ENCODE measurements around the gene PMEPA1. TPM values are rescaled to one million over a fixed set of nuclear protein-coding genes. Genes with fewer than 3 reads are reported as not detected.

Gene PMEPA1
- total RNA-seq, 4 donors from 2014 or later, result 10.2 to 33.6 (median 18.3) TPM

DNA sequence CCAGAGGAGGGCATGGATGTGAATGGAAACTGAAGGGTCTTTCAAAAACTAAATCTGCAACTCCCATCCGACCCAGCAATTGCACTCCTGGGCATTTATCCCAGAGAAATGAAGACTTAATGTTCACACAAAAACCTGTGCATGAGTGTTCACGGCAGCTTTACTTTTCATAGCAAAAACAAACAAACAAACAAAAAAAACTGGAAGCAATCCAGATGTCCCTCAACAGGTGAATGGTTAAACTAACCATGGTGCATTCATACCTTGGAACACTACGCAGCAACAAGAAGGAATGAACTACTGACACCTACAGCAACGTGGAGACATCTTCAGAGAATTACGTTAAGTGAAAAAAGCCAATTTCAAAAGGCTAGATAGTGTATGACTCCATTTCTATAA, 32.2 kb downstream of the PMEPA1 start:
- Histone ChIP-seq H3K4me3 (no peak overlapping the region), H3K9me3 (no peaks in the 10 kb centered on the region), H3K36me3 (no peaks in the 10 kb centered on the region), H3K27ac (no peak overlapping the region), H3K27me3 (no peaks in the 10 kb centered on the region), H3K4me1 (peaks cover 0 to 73% (median 24%) of the 10 kb centered on the region in 4 donors)
- WGBS, 2 donors, result 66 to 81% methylated on average over 5 of the region's 5 CpGs
- TF ChIP-seq POLR2A (IDR thresholded peaks at IDR 0.05), result no peak
- TF ChIP-seq, protein P1, sequence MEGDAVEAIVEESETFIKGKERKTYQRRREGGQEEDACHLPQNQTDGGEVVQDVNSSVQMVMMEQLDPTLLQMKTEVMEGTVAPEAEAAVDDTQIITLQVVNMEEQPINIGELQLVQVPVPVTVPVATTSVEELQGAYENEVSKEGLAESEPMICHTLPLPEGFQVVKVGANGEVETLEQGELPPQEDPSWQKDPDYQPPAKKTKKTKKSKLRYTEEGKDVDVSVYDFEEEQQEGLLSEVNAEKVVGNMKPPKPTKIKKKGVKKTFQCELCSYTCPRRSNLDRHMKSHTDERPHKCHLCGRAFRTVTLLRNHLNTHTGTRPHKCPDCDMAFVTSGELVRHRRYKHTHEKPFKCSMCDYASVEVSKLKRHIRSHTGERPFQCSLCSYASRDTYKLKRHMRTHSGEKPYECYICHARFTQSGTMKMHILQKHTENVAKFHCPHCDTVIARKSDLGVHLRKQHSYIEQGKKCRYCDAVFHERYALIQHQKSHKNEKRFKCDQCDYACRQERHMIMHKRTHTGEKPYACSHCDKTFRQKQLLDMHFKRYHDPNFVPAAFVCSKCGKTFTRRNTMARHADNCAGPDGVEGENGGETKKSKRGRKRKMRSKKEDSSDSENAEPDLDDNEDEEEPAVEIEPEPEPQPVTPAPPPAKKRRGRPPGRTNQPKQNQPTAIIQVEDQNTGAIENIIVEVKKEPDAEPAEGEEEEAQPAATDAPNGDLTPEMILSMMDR (IDR thresholded peaks at IDR 0.05), result no peak
- TF ChIP-seq EP300 (IDR thresholded peaks at IDR 0.05), result no peak
- no peak for DNase-seq (ENCODE audit: low spot score in 2 of 2)

DNA sequence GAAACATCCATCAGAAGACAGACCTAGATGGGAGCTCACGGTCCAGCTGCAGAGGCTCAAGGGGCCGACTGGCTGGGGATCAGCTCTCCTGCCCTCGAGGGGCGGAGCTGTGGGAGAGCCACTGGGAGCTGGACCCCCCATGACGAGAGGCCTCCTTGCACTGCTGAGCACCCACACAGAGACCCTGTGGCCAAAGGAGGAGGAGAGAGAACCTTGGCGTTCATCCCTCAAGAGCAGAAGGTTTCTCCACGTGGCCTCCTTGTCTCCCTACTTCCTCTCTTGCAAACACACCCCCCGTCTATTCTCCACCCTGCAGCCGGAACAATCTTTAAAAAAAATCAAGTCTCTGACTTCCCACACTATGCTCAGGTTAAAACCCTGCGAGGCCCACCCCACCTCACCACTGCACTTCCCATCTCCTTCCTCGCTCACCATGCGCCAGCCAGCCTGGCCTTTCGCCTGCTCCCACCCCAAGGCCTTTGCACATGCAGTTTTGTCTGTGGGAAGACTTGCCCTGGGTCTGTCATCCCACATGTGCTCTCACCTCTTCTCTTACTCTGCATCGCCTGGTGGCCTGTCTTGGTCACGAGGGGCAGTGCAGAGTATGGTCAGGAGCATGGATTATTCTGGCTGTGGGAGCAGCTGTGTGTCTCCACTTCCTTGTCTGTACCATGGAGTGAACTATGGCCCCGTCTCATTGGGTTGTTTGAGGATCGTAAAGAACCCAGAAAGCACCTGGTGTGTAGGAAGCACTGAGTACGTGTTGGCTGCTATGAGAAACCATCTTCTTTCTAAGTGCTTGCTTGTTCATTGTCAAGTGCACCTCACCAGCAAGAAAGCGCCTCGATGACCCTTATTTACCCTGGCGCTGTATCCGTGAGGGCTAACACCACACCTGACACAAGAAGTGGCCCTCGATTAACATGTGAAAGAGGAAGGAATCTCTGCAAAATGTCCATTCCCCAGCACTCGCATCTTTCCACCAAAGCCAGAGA, 32.9 kb downstream of the PMEPA1 start:
- no peak overlapping the region for H3K27ac ChIP-seq
- H3K4me3 ChIP-seq, result no peak overlapping the region
- H3K27me3 ChIP-seq, result no peaks in the 10 kb centered on the region
- H3K36me3 ChIP-seq, result no peaks in the 10 kb centered on the region
- H3K4me1 ChIP-seq, result peaks cover 0 to 80% (median 28%) of the 10 kb centered on the region in 4 donors
- TF ChIP-seq POLR2A (IDR thresholded peaks at IDR 0.05) (no peak), EP300 (IDR thresholded peaks at IDR 0.05) (no peak)
- TF ChIP-seq, protein P1 (IDR thresholded peaks at IDR 0.05), result no peak
- no peak for DNase-seq (ENCODE audit: low spot score in 2 of 2)
- no peaks in the 10 kb centered on the region for H3K9me3 ChIP-seq
- WGBS, 2 donors, result 71 to 77% methylated on average over 23 to 24 of the region's 24 CpGs

DNA sequence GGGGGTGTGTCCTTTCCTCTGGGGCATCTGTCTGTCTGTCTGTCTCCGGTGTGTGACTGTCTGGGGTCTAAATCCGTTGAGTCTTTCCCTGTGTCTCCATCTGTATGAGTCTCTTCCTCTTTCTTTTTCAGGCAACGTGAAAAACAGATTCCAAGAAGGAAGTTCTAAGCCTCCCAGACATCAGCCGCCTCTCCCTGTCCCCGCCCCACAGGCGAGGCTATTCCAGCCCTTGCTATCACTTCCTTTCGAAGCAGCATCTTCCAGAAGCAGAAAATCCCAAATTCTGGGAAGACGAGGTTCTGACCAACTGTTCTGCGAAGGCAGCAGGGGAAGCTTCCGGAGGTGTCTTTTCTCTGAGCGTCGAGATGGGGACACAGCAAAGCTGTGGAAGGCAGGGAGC, 34.0 kb downstream of the PMEPA1 start:
- no peak for DNase-seq (ENCODE audit: low spot score in 2 of 2)
- no peak overlapping the region for H3K4me3 ChIP-seq
- TF ChIP-seq EP300 (IDR thresholded peaks at IDR 0.05) (no peak), POLR2A (IDR thresholded peaks at IDR 0.05) (no peak)
- TF ChIP-seq, protein P1 (IDR thresholded peaks at IDR 0.05), result no peak
- no peak overlapping the region for H3K27ac ChIP-seq
- 63 to 73% methylated on average over 12 of the region's 12 CpGs for WGBS, 2 donors
- H3K9me3 ChIP-seq, result no peaks in the 10 kb centered on the region
- peaks cover 0 to 79% (median 21%) of the 10 kb centered on the region in 4 donors for H3K4me1 ChIP-seq
- no peaks in the 10 kb centered on the region for H3K27me3 ChIP-seq
- no peaks in the 10 kb centered on the region for H3K36me3 ChIP-seq

DNA sequence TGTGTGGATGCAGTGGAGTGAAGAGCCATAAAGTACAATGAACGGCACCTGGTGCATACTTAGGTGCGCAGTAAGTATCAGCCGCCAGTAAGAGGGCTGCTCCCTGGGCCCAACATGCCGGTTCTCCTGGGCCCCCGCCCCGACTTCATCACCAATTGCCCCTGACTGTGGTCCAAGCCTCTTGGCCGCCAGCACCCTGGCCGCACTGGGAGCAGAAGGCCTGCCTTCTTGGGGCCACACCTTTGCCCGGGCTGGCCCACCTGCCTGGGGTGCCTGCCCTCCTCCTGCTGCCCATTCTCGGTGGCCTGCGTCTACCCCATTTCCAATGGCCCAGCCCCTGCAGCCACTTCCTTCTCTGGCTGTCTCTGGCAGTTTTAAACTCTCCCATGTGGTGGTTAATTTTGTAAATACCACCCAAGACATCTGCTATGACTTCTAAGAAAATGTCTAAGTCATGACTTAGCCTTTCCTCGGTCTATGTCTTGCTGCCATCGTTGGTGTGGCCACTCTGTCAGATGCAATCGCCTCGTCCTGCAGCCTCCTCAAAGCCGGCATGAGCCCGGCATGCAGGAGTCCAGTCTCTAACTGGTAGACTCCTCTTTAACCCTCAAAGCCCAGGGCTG, 36.8 kb downstream of the PMEPA1 start:
- 81 to 83% methylated on average over 15 to 17 of the region's 17 CpGs for WGBS, 2 donors
- Histone ChIP-seq H3K36me3 (no peaks in the 10 kb centered on the region), H3K4me3 (no peak overlapping the region), H3K4me1 (peaks cover 0 to 76% (median 17%) of the 10 kb centered on the region in 4 donors), H3K27me3 (no peaks in the 10 kb centered on the region), H3K27ac (peak overlapping the region in 1 of 4 donors; percentile 44), H3K9me3 (no peaks in the 10 kb centered on the region)
- no peak for TF ChIP-seq EP300 (IDR thresholded peaks at IDR 0.05)
- TF ChIP-seq, protein P1 (IDR thresholded peaks at IDR 0.05), result no peak
- DNase-seq (ENCODE audit: low spot score in 2 of 2), result no peak

DNA sequence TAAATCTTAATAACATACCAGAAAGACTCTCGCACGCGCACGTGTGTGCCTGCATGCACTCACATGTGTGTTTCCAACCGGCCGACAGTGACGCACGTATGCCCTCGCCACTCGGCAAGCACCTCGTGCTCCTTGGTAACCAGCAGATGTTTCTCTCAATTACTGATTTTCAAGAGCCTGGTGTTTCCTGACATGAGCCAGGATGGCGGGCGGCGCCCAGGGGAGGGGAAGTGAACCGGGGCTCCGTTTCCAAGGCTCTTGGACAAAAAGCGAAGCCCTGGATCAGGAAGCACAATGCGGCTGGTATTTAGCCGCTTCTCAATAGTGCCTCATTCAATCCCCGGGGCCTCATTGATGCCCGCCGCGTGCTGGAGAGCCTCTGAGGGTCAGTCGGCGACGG, 37.7 kb downstream of the PMEPA1 start:
- H3K36me3 ChIP-seq, result no peaks in the 10 kb centered on the region
- DNase-seq (ENCODE audit: low spot score in 2 of 2), result no peak
- no peaks in the 10 kb centered on the region for H3K27me3 ChIP-seq
- WGBS, 2 donors, result 35 to 49% methylated on average over 24 to 26 of the region's 26 CpGs
- peak in 1 of 2 donors; percentile 55 for TF ChIP-seq EP300 (IDR thresholded peaks at IDR 0.05)
- TF ChIP-seq POLR2A (IDR thresholded peaks at IDR 0.05), result no peak
- TF ChIP-seq, protein P1 (IDR thresholded peaks at IDR 0.05), result no peak
- H3K27ac ChIP-seq, result peak overlapping the region in 1 of 4 donors; percentile 44
- peaks cover 0 to 79% (median 18%) of the 10 kb centered on the region in 4 donors for H3K4me1 ChIP-seq
- H3K4me3 ChIP-seq, result peak overlapping the region in 1 of 4 donors; percentile 19
- no peaks in the 10 kb centered on the region for H3K9me3 ChIP-seq
